ENCODE measurements around the gene ABL1.

The ABL1 gene

GRCh38 chr9:130932255-130933079, 97.4 kb downstream of the ABL1 start:
- DNase-seq (ENCODE audit: low read depth in 2 of 2): no peak

GRCh38 chr9:130933114-130934046, 98.3 kb downstream of the ABL1 start:
- DNase-seq (ENCODE audit: low read depth in 2 of 2): no peak

DNA sequence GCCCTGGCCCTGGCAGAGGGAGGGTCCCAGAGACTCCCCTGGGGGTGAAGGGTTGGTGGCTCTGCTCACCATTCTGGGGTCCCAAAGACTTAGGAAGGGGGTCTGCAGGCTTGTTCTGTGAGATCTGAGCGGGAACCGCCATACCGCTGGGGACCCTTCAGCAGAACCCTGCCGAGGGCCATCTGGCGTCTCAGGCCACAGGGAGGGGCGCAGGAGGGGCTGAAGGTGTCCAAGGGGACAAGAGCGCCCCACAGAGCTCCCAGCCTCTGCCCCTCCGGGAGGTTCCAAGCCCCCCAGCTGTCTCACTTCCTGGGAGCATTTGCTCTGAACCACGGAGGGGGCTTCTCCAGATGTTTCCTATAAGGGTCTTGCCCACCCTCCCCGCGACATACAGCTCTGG, 99.2 kb downstream of the ABL1 start:
- no peak for DNase-seq (ENCODE audit: low read depth in 2 of 2)

- DNase-seq (ENCODE audit: low read depth in 2 of 2): no peak
Measured at GRCh38 chr9:130934702-130935647, 99.9 kb downstream of the ABL1 start.

GRCh38 chr9:130935648-130936271, 100.7 kb downstream of the ABL1 start:
- DNase-seq (ENCODE audit: low read depth in 2 of 2): no peak

DNA sequence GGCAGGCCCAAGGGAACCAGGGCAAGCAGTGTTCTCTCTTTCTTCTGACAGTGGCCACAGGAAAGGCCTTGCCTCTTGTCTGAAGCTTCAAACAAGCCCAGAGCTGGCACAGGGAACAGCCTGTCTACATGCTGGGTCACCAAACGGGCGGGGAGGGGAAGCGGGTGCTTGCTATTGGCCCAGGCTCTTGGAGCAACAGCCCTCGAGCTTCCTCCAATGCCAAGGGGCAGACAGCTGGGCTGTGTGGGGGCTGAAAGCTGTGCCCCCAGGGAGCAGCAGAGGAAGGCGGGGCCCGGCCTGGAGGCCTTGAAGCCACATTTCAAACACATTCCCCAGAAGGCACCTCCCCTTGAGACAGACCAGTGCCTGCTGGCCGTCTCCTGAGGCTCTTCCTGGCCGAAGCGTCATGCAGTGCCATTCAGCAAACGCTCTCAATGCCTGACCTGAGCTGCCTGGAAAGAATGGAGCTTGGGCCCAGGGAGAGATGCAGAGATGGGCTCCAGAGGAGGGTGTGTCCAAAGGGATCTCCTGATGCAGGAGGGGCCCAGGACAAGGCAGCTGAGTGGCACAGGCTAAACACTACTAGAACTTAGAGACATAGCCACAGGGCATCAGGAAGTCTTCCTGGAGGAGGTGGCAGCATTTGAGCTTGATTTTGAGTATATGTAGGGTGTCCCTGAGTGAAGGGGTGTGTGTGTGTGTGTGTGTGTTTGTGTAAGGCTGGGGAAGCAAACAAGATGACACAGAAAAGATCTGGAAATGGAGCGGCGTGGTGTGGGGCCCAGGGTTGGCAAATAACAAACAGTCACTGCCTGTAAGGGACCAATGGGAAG, 101.4 kb downstream of the ABL1 start:
- no peak for DNase-seq (ENCODE audit: low read depth in 2 of 2)
